Liver (tissue), 9 donors: Measurements from ENCODE around the gene NFATC2. TPM values are rescaled to one million over a fixed set of nuclear protein-coding genes. Genes with fewer than 3 reads are reported as not detected.
"Not testable (repeated sequence)": the region's sequence is repeated elsewhere in the genome, so short reads cannot be mapped to it uniquely, and the experiment has no call there.

Experiments used
- DNase-seq: peaks from one replicate; pipeline ENCODE4 v3.0.0-alpha.2; 2017; ENCODE audit warnings: low spot score
- H3K27ac ChIP-seq, 2 donors: one replicate each; pipeline ENCODE4 v1.7.0; 2013; ENCODE audit warnings: inconsistent platforms in 2 of 2, low read length in 2 of 2, control low read depth in 1 of 2, low read depth in 1 of 2, mild to moderate bottlenecking in 1 of 2
- H3K27me3 ChIP-seq, 4 donors: one replicate each; pipeline versions ENCODE4 v1.6.1 to v1.7.0; 2013; ENCODE audit warnings: low read length in 3 of 4, inconsistent platforms in 1 of 4, mild to moderate bottlenecking in 1 of 4, moderate library complexity in 1 of 4; ENCODE audit not compliant: control insufficient read depth in 4 of 4, insufficient read depth in 4 of 4
- H3K36me3 ChIP-seq, 4 donors: one replicate each; pipeline versions ENCODE4 v1.6.1 to v1.7.0; 2013; ENCODE audit warnings: low read length in 3 of 4, mild to moderate bottlenecking in 3 of 4, low read depth in 1 of 4, moderate library complexity in 1 of 4; ENCODE audit not compliant: control insufficient read depth in 4 of 4, insufficient read depth in 3 of 4
- H3K4me1 ChIP-seq, 4 donors: one replicate each; pipeline versions ENCODE4 v1.6.1 to v1.7.0; 2013; ENCODE audit warnings: low read length in 3 of 4, mild to moderate bottlenecking in 3 of 4, moderate library complexity in 1 of 4; ENCODE audit not compliant: control insufficient read depth in 4 of 4, insufficient read depth in 4 of 4
- H3K4me3 ChIP-seq, 3 donors: one replicate each; pipeline versions ENCODE4 v1.6.1 to v1.7.0; 2013; ENCODE audit warnings: low read length in 3 of 3, control low read depth in 1 of 3, low read depth in 1 of 3, mild to moderate bottlenecking in 1 of 3
- H3K9ac ChIP-seq, 2 donors: one replicate each; pipeline ENCODE4 v1.7.0; 2013; ENCODE audit warnings: low read length in 2 of 2, mild to moderate bottlenecking in 2 of 2, moderate library complexity in 2 of 2, control low read depth in 1 of 2, low read depth in 1 of 2
- H3K9me3 ChIP-seq, 4 donors: one replicate each; pipeline versions ENCODE4 v1.6.1 to v1.7.0; 2013; ENCODE audit warnings: low read length in 3 of 4; ENCODE audit not compliant: control insufficient read depth in 4 of 4
- EGR1 ChIP-seq, 2 donors: IDR thresholded peaks; 2 replicates each; pipeline ENCODE4 v1.6.1; 2016 to 2018; ENCODE audit warnings: antibody characterized with exemption in 2 of 2, low read depth in 2 of 2
- FOXA1 ChIP-seq: IDR thresholded peaks from 2 replicates; pipeline ENCODE4 v1.6.1; 2016; ENCODE audit warnings: antibody characterized with exemption
- GABPA ChIP-seq, 2 donors: IDR thresholded peaks in 1 of 2; conservative IDR thresholded peaks in 1 of 2; 2 replicates each; pipeline ENCODE4 v1.6.1; 2016; ENCODE audit warnings: antibody characterized with exemption in 2 of 2, mild to moderate bottlenecking in 1 of 2, moderate library complexity in 1 of 2
- HNF4G ChIP-seq: IDR thresholded peaks from 2 replicates; pipeline ENCODE4 v1.6.1; 2016; ENCODE audit warnings: antibody characterized with exemption
- JUND ChIP-seq, 2 donors: IDR thresholded peaks; 2 replicates each; pipeline ENCODE4 v1.6.1; 2016; ENCODE audit warnings: antibody characterized with exemption in 2 of 2
- NR2F2 ChIP-seq: IDR thresholded peaks from 2 replicates; pipeline ENCODE4 v1.6.1; 2016; ENCODE audit warnings: antibody characterized with exemption
- RAD21 ChIP-seq, 2 donors: IDR thresholded peaks; 2 replicates each; pipeline ENCODE4 v1.6.1; 2016; ENCODE audit warnings: antibody characterized with exemption in 2 of 2, mild to moderate bottlenecking in 2 of 2
- SP1 ChIP-seq: IDR thresholded peaks from 2 replicates; pipeline ENCODE4 v1.6.1; 2018; ENCODE audit warnings: antibody characterized with exemption, mild to moderate bottlenecking
- TAF1 ChIP-seq: conservative IDR thresholded peaks from 2 replicates; pipeline ENCODE4 v1.6.1; 2016; ENCODE audit warnings: antibody characterized with exemption, mild to moderate bottlenecking
- WGBS: extraction: QIAGEN DNeasy Blood & Tissue Kit; methylation state at CpG from one replicate; pipeline ENCODE4 v1.1.7; 2013; 5-methylcytosine and 5-hydroxymethylcytosine counted together
- polyA plus RNA-seq, 2 donors: library from polyadenylated mRNA; stranded (reverse) in 1 of 2; unstranded in 1 of 2; fragments of 200-250 nt in 1 of 2; fragments of >200 nt in 1 of 2; fragmentation: Nextera tagmentation in 1 of 2; extraction: Ambion mirVana in 1 of 2; gene quantifications; one replicate each; pipeline versions ENCODE4 v1.2.1 to v1.2.3, GENCODE V29; 2013 to 2015
- total RNA-seq, 2 donors: library from RNA; depleted of rRNA; stranded (reverse); fragments of >200 nt; gene quantifications; one replicate each; pipeline ENCODE4 v1.2.3, GENCODE V29; 2014
- TF ChIP-seq, protein P1 (sequence below): IDR thresholded peaks from 2 replicates; pipeline ENCODE4 v1.6.1; 2016; ENCODE audit warnings: antibody characterized with exemption, mild to moderate bottlenecking
- TF ChIP-seq, protein P2 (sequence below): IDR thresholded peaks from 2 replicates; pipeline ENCODE4 v1.6.1; 2016; ENCODE audit warnings: antibody characterized with exemption
- TF ChIP-seq, protein P3 (sequence below): IDR thresholded peaks from 2 replicates; pipeline ENCODE4 v1.6.1; 2016; ENCODE audit warnings: antibody characterized with exemption
- TF ChIP-seq, protein P4 (sequence below): fragments of 150-350 bp; IDR thresholded peaks from 2 replicates; pipeline ENCODE4 v1.5.1; 2017; ENCODE audit warnings: improper control_type of control experiment, low read depth, low read length; ENCODE audit not compliant: missing input control
- TF ChIP-seq, protein P5 (sequence below): IDR thresholded peaks from 2 replicates; pipeline ENCODE4 v1.6.1; 2016; ENCODE audit warnings: antibody characterized with exemption
- donor health status: healthy.
- donor health status: healthy.
- donor health status: healthy.
- donor health status: healthy.
- donor health status: healthy.

NFATC2 gene
- total and polyA plus RNA-seq, 4 donors, result 1.2 to 6.7 (median 2.6) TPM

DNA sequence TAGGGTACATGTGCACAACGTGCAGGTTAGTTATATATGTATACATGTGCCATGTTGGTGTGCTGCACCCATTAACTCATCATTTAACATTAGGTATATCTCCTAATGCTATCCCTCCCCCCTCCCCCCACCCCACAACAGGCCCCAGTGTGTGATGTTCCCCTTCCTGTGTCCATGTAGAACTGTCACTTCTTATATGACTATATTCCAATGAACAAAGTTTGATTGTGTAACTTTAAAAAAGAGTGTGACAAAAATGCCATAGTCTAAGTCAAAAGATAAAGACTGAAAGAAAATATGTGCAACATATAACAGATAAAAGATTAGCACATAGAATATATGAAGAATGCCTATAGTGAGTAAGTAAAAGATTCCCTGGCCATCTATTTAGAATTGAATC, 66.4 kb downstream of the NFATC2 start:
- H3K9me3 ChIP-seq, H3K4me3 ChIP-seq, DNase-seq, H3K27me3 ChIP-seq, H3K4me1 ChIP-seq, H3K27ac ChIP-seq, H3K9ac ChIP-seq: not testable (repeated sequence)
- WGBS, result 100% methylated on average over 1 of the region's 1 CpG
- H3K36me3 ChIP-seq, result peaks cover 2 to 27% (median 6%) of the 10 kb centered on the region in 4 donors

DNA sequence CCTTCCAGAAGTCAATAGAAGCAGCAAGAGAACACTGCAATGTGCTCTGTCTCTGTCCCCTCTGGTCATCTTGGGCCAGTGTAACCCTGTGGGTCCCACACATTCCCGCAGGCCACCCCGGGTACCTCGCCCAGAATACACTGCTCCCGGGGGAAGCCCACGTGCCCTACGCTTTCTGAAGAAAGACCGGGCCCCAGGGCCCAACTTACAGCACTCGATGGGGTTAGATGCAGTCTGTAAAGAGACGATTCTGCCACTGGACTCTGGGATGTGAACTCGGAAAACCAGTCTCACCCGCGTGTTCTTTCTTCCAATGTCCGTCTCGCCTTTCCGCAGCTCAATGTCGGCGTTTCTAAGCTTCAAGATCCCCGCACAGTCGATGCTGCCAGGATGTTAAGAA, 68.7 kb downstream of the NFATC2 start:
- Histone ChIP-seq H3K4me3 (no peak overlapping the region), H3K27ac (no peak overlapping the region), H3K9ac (no peak overlapping the region), H3K9me3 (no peaks in the 10 kb centered on the region), H3K36me3 (peaks cover 4 to 41% (median 15%) of the 10 kb centered on the region in 4 donors), H3K27me3 (no peaks in the 10 kb centered on the region), H3K4me1 (no peaks in the 10 kb centered on the region)
- WGBS, result 97% methylated on average over 19 of the region's 19 CpGs
- no peak for DNase-seq
- TF ChIP-seq HNF4G (no peak), SP1 (no peak), GABPA (IDR thresholded peaks at IDR 0.05 in 1 of 2, conservative IDR thresholded peaks at IDR 0.05 in 1 of 2) (no peak), NR2F2 (no peak), RAD21 (IDR thresholded peaks at IDR 0.05) (no peak), JUND (IDR thresholded peaks at IDR 0.05) (no peak), TAF1 (no peak), FOXA1 (no peak), EGR1 (IDR thresholded peaks at IDR 0.05; ENCODE audit: low read depth in 2 of 2) (no peak)
- TF ChIP-seq, protein P1, sequence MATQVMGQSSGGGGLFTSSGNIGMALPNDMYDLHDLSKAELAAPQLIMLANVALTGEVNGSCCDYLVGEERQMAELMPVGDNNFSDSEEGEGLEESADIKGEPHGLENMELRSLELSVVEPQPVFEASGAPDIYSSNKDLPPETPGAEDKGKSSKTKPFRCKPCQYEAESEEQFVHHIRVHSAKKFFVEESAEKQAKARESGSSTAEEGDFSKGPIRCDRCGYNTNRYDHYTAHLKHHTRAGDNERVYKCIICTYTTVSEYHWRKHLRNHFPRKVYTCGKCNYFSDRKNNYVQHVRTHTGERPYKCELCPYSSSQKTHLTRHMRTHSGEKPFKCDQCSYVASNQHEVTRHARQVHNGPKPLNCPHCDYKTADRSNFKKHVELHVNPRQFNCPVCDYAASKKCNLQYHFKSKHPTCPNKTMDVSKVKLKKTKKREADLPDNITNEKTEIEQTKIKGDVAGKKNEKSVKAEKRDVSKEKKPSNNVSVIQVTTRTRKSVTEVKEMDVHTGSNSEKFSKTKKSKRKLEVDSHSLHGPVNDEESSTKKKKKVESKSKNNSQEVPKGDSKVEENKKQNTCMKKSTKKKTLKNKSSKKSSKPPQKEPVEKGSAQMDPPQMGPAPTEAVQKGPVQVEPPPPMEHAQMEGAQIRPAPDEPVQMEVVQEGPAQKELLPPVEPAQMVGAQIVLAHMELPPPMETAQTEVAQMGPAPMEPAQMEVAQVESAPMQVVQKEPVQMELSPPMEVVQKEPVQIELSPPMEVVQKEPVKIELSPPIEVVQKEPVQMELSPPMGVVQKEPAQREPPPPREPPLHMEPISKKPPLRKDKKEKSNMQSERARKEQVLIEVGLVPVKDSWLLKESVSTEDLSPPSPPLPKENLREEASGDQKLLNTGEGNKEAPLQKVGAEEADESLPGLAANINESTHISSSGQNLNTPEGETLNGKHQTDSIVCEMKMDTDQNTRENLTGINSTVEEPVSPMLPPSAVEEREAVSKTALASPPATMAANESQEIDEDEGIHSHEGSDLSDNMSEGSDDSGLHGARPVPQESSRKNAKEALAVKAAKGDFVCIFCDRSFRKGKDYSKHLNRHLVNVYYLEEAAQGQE, result no peak
- TF ChIP-seq, protein P2, sequence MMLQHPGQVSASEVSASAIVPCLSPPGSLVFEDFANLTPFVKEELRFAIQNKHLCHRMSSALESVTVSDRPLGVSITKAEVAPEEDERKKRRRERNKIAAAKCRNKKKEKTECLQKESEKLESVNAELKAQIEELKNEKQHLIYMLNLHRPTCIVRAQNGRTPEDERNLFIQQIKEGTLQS, result no peak
- TF ChIP-seq, protein P3, sequence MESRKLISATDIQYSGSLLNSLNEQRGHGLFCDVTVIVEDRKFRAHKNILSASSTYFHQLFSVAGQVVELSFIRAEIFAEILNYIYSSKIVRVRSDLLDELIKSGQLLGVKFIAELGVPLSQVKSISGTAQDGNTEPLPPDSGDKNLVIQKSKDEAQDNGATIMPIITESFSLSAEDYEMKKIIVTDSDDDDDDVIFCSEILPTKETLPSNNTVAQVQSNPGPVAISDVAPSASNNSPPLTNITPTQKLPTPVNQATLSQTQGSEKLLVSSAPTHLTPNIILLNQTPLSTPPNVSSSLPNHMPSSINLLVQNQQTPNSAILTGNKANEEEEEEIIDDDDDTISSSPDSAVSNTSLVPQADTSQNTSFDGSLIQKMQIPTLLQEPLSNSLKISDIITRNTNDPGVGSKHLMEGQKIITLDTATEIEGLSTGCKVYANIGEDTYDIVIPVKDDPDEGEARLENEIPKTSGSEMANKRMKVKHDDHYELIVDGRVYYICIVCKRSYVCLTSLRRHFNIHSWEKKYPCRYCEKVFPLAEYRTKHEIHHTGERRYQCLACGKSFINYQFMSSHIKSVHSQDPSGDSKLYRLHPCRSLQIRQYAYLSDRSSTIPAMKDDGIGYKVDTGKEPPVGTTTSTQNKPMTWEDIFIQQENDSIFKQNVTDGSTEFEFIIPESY, result no peak
- TF ChIP-seq, protein P4, sequence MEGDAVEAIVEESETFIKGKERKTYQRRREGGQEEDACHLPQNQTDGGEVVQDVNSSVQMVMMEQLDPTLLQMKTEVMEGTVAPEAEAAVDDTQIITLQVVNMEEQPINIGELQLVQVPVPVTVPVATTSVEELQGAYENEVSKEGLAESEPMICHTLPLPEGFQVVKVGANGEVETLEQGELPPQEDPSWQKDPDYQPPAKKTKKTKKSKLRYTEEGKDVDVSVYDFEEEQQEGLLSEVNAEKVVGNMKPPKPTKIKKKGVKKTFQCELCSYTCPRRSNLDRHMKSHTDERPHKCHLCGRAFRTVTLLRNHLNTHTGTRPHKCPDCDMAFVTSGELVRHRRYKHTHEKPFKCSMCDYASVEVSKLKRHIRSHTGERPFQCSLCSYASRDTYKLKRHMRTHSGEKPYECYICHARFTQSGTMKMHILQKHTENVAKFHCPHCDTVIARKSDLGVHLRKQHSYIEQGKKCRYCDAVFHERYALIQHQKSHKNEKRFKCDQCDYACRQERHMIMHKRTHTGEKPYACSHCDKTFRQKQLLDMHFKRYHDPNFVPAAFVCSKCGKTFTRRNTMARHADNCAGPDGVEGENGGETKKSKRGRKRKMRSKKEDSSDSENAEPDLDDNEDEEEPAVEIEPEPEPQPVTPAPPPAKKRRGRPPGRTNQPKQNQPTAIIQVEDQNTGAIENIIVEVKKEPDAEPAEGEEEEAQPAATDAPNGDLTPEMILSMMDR, result no peak
- TF ChIP-seq, protein P5, sequence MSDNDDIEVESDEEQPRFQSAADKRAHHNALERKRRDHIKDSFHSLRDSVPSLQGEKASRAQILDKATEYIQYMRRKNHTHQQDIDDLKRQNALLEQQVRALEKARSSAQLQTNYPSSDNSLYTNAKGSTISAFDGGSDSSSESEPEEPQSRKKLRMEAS, result no peak
